ENCODE measurements around the gene GRM8.
"Not testable (repeated sequence)": the region's sequence is repeated elsewhere in the genome, so short reads cannot be mapped to it uniquely, and the experiment has no call there.

Gene GRM8

DNA sequence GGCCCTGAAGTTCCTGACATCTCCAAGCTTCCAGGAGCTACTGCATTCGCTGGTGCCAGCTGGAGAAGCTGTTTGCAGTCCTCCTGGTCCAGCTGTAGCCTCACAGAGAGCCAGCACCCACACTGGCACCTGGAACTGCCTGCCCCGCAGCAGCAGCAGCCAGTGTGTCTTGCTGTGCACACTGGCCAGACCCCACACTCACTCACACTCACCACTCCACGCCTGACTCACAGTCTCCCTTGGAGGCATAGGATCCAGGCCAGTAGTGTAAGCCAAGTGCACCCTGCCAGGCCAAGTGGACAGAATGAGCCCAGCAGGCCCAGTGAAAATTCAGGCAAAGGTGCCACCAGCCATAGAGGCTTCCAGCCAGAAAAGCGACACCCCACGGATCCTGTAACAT, 566.3 kb downstream of the GRM8 start:
- Histone ChIP-seq H3K36me3 (ENCODE audit: insufficient read depth, insufficient read length, low read length) (no peaks in the 10 kb centered on the region), H3K4me1 (ENCODE audit: insufficient read depth, insufficient read length) (no peaks in the 10 kb centered on the region), H3K4me3 (ENCODE audit: insufficient read length, low read depth) (no peak overlapping the region), H3K9ac (ENCODE audit: insufficient read length, low read depth) (no peak overlapping the region), H3K9me3 (ENCODE audit: insufficient read depth, low read length) (peaks cover 19% of the 10 kb centered on the region; the same call in 1 of the 2 replicates), H3K27me3 (ENCODE audit: insufficient read depth, insufficient read length) (no peaks in the 10 kb centered on the region)
- no peak for DNase-seq (ENCODE audit: low read depth, low spot score)
- TF ChIP-seq ZNF274 (IDR thresholded peaks at IDR 0.05; ENCODE audit: low read depth, low read length) (no peak), SUZ12 (IDR thresholded peaks at IDR 0.05; ENCODE audit: extremely low read depth, insufficient read depth, insufficient read length) (no peak), YY1 (IDR thresholded peaks at IDR 0.05; ENCODE audit: insufficient read depth, insufficient read length) (no peak)

DNA sequence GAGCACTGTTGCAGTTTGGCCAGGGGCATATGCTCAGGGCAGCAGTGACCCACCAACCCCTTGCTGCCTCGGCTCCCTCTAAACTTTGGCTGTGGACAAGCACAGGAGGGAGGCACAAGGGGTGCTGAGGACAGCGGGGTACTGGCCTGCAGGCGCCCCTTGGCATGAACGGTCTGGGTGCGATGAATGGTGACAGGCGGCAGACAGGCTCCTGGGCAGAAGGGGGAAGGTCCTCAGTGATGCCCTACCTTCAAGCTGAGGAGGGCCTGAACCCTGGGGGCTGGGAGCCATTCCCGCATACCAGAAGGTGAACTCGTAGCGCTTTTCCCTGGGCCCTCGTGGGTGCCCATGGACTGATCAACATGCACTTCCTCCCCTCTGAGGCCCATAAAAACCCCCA, 567.1 kb downstream of the GRM8 start:
- Histone ChIP-seq H3K9me3 (ENCODE audit: insufficient read depth, low read length) (peaks cover 14% of the 10 kb centered on the region; the same call in 1 of the 2 replicates), H3K4me1 (ENCODE audit: insufficient read depth, insufficient read length) (no peaks in the 10 kb centered on the region), H3K4me3 (ENCODE audit: insufficient read length, low read depth) (no peak overlapping the region), H3K9ac (ENCODE audit: insufficient read length, low read depth) (no peak overlapping the region), H3K27me3 (ENCODE audit: insufficient read depth, insufficient read length) (no peaks in the 10 kb centered on the region), H3K36me3 (ENCODE audit: insufficient read depth, insufficient read length, low read length) (no peaks in the 10 kb centered on the region)
- TF ChIP-seq ZNF274 (IDR thresholded peaks at IDR 0.05; ENCODE audit: low read depth, low read length): no peak
- no peak for TF ChIP-seq YY1 (IDR thresholded peaks at IDR 0.05; ENCODE audit: insufficient read depth, insufficient read length)
- no peak for TF ChIP-seq SUZ12 (IDR thresholded peaks at IDR 0.05; ENCODE audit: extremely low read depth, insufficient read depth, insufficient read length)
- DNase-seq (ENCODE audit: low read depth, low spot score): no peak

DNA sequence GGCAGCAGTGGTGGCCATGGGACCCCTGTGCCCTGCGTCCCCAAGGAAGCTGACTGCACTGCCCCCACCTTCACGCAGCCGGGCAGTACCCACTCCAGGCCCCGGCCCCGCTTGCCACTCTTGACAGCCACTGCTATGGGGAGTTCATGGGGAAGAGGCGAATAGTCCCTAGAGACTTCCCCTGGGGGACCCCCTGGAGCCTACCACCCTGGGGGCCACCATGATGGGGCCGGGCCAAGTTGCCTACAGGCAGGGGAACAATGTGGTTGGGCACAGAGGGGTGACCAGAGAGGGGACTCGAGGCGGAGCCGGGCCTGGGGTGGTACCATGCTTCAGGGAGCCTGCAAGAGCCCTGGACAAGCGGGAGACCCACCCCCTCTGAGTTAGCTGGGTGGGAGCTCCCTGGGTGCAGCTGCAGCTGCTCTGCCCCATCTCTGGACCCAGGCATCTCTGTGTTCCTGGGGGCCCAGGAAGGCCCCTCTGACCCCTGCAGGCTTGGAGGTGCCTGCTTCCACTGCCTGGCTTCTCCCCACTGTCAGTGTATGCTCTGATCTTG, 567.6 kb downstream of the GRM8 start:
- no peak overlapping the region for H3K4me3 ChIP-seq (ENCODE audit: insufficient read length, low read depth)
- H3K9ac ChIP-seq (ENCODE audit: insufficient read length, low read depth): no peak overlapping the region
- H3K27me3 ChIP-seq (ENCODE audit: insufficient read depth, insufficient read length): no peaks in the 10 kb centered on the region
- H3K4me1 ChIP-seq (ENCODE audit: insufficient read depth, insufficient read length): no peaks in the 10 kb centered on the region
- TF ChIP-seq SUZ12 (IDR thresholded peaks at IDR 0.05; ENCODE audit: extremely low read depth, insufficient read depth, insufficient read length) (no peak), YY1 (IDR thresholded peaks at IDR 0.05; ENCODE audit: insufficient read depth, insufficient read length) (no peak)
- no peaks in the 10 kb centered on the region for H3K36me3 ChIP-seq (ENCODE audit: insufficient read depth, insufficient read length, low read length)
- no peak for DNase-seq (ENCODE audit: low read depth, low spot score)
- peaks cover 9% of the 10 kb centered on the region; the same call in 1 of the 2 replicates for H3K9me3 ChIP-seq (ENCODE audit: insufficient read depth, low read length)

DNA sequence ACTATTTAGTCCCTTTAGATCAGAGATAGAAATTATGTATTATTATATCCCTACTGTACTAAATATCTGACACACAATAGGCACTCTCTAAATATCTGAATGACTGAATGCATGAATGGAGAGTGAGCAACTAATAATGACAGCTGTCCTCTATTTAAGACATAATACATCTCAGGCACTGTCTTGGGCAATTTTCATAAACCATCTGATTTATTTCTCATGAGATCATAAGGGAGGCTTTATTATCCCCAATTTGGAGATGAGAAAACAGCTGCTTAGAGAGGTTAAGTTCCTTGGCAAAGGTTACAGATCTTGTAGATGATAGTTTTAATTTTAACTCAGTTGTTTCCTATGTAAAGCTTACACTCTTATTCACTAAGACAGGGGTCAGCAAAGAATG, 570.6 kb downstream of the GRM8 start:
- no peak overlapping the region for H3K4me3 ChIP-seq (ENCODE audit: insufficient read length, low read depth)

DNA sequence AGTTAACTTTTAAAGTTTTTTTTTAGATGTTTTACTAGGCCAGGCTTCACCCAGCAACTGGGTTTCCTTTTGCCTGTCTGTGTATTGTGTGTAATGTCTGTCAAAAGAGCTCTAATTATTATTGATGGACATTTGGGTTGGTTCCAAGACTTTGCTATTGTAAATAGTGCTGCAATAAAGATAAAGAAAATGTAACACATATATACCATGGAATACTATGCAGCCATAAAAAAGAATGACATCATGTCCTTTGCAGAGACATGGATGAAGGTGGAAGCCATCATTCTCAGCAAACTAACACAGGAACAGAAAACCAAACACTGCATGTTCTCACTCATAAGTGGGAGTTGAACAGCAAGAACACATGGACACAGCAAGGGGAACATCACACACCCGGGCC, 584.0 kb downstream of the GRM8 start:
- H3K4me3 ChIP-seq (ENCODE audit: insufficient read length, low read depth): not testable (repeated sequence)

More for the DNA sequence above, 570.6 kb downstream of the GRM8 start:
- Histone ChIP-seq H3K36me3 (ENCODE audit: insufficient read depth, insufficient read length, low read length) (no peaks in the 10 kb centered on the region), H3K27me3 (ENCODE audit: insufficient read depth, insufficient read length) (no peaks in the 10 kb centered on the region), H3K4me1 (ENCODE audit: insufficient read depth, insufficient read length) (no peaks in the 10 kb centered on the region), H3K9me3 (ENCODE audit: insufficient read depth, low read length) (peaks cover 6% of the 10 kb centered on the region; the same call in 1 of the 2 replicates), H3K9ac (ENCODE audit: insufficient read length, low read depth) (no peak overlapping the region)
- DNase-seq (ENCODE audit: low read depth, low spot score): no peak
- TF ChIP-seq YY1 (IDR thresholded peaks at IDR 0.05; ENCODE audit: insufficient read depth, insufficient read length) (no peak), ZNF274 (IDR thresholded peaks at IDR 0.05; ENCODE audit: low read depth, low read length) (no peak), SUZ12 (IDR thresholded peaks at IDR 0.05; ENCODE audit: extremely low read depth, insufficient read depth, insufficient read length) (no peak)

DNA sequence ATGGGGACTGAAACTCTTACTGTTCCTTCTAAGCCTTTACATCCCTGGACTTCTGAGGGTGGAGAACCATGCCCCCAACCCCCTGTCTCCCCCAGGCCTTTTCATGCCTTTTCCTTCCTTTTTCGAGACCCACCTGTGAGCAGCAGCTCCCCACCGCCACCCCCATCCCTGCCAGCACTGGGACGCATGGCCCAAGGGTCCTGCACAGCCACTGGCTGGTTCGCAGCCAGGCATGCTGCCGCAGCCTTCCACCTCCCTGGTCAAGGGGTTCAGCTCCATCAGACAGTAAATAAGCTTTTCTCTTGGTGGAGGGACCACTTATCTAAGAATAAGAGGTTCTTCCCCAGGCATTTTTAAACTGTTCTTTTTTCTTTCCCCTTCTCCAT, 584.4 kb downstream of the GRM8 start:
- H3K9ac ChIP-seq (ENCODE audit: insufficient read length, low read depth): no peak overlapping the region
- H3K36me3 ChIP-seq (ENCODE audit: insufficient read depth, insufficient read length, low read length): no peaks in the 10 kb centered on the region
- H3K4me3 ChIP-seq (ENCODE audit: insufficient read length, low read depth): no peak overlapping the region
- no peaks in the 10 kb centered on the region for H3K4me1 ChIP-seq (ENCODE audit: insufficient read depth, insufficient read length)
- no peak for DNase-seq (ENCODE audit: low read depth, low spot score)
- TF ChIP-seq ZNF274 (IDR thresholded peaks at IDR 0.05; ENCODE audit: low read depth, low read length): no peak
- no peaks in the 10 kb centered on the region for H3K9me3 ChIP-seq (ENCODE audit: insufficient read depth, low read length)
- no peaks in the 10 kb centered on the region for H3K27me3 ChIP-seq (ENCODE audit: insufficient read depth, insufficient read length)

More for the DNA sequence above, 584.0 kb downstream of the GRM8 start:
- not testable (repeated sequence) for H3K36me3 ChIP-seq (ENCODE audit: insufficient read depth, insufficient read length, low read length); H3K4me1 ChIP-seq (ENCODE audit: insufficient read depth, insufficient read length); DNase-seq (ENCODE audit: low read depth, low spot score); H3K27me3 ChIP-seq (ENCODE audit: insufficient read depth, insufficient read length); H3K9me3 ChIP-seq (ENCODE audit: insufficient read depth, low read length); H3K9ac ChIP-seq (ENCODE audit: insufficient read length, low read depth)

DNA sequence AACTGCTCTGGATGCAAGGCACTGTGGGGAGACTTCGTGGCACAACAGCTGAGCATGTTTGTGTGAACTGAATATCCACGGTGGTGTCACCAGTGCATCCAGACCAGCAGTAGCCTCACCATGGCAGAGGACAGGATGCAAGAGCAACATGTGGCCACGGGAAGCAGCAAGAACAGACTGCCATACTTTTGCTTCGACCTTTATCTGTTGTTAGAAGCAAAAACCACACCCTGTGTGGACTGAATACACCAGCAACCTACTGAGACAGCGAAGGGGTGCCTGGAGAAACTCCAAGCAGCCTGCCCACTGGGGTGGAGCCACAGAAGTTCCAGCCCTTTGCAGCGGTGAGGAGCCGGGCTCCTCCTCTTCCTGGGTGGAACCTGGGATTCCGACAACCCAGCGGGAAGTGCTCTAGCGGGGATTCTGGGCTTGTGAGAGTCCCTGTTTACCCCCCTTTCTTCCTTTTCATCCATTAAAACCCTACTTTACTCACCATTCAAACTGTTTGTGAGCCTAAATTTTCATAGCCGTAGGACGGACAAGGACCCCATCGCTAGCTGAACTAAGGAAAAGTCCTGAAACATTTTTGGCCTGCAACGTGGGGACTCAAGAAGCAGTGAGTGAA, 584.9 kb downstream of the GRM8 start:
- no peak for TF ChIP-seq ZNF274 (IDR thresholded peaks at IDR 0.05; ENCODE audit: low read depth, low read length)
- no peak for TF ChIP-seq SUZ12 (IDR thresholded peaks at IDR 0.05; ENCODE audit: extremely low read depth, insufficient read depth, insufficient read length)
- no peak for TF ChIP-seq YY1 (IDR thresholded peaks at IDR 0.05; ENCODE audit: insufficient read depth, insufficient read length)
- Histone ChIP-seq H3K27me3 (ENCODE audit: insufficient read depth, insufficient read length) (no peaks in the 10 kb centered on the region), H3K9me3 (ENCODE audit: insufficient read depth, low read length) (no peaks in the 10 kb centered on the region), H3K9ac (ENCODE audit: insufficient read length, low read depth) (no peak overlapping the region), H3K4me3 (ENCODE audit: insufficient read length, low read depth) (no peak overlapping the region), H3K36me3 (ENCODE audit: insufficient read depth, insufficient read length, low read length) (no peaks in the 10 kb centered on the region), H3K4me1 (ENCODE audit: insufficient read depth, insufficient read length) (no peaks in the 10 kb centered on the region)
- no peak for DNase-seq (ENCODE audit: low read depth, low spot score)
